Measurements from ENCODE around the gene TEX11.
"Not testable (repeated sequence)": the region's sequence is repeated elsewhere in the genome, so short reads cannot be mapped to it uniquely, and the experiment has no call there.

Gene TEX11

DNA sequence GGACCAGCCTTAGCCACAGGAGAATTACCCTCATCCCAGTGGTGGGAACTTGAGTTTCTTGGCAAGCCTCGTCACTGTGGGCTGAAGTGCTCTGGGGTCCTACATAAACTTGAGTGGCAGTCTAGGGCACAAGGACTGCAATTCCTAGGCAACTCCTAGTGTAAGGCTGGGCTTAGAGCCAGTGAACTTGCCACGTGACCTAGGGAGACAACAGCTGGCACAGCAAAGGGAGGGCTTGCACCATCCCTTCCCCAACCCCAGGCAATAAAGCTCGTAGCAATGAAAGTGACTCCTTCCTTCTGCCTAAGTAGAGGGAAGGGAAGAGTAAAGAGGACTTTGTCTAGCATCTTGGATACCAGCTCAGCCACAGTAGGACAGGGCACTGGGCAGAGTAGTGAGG, 81.8 kb downstream of the TEX11 start:
- Histone ChIP-seq H3K36me3 (replicated peaks) (no peaks in the 10 kb centered on the region), H3K27me3 (ENCODE audit: low read depth) (no peaks in the 10 kb centered on the region), H3K9me3 (no peaks in the 10 kb centered on the region), H3K4me1 (peaks cover 4% of the 10 kb centered on the region; the same call in 1 of the 2 replicates), H3K4me3 (no peak overlapping the region)
- in situ Hi-C loops (cut with MboI; ENCODE audit: low sequenced_read_pairs), result no loop called here
- DNase-seq (ENCODE audit: low spot score in 2 of 2), result no peak

DNA sequence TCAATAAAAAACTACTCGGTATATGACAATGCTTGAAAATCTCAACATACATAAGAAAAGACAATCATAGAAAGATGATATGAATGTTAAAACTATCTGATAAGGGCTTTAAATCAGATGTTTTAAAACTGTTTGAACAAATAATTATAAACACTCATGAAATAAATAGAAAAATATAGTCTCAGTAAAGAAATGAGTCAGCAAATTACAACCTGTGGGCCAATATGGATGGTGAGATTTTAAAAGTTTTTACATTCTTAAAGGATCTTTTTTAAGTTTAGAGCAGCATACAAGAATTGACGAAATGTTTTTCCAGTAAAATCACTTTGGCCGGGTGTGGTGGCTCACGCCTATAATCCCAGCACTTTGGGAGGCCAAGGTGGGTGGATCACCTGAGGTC, 83.1 kb downstream of the TEX11 start:
- Histone ChIP-seq H3K36me3 (replicated peaks) (no peaks in the 10 kb centered on the region), H3K4me1 (peaks cover 4% of the 10 kb centered on the region; the same call in 1 of the 2 replicates), H3K4me3 (no peak overlapping the region), H3K27me3 (ENCODE audit: low read depth) (no peaks in the 10 kb centered on the region), H3K9me3 (no peaks in the 10 kb centered on the region)
- DNase-seq (ENCODE audit: low spot score in 2 of 2), result no peak
- in situ Hi-C loops (cut with MboI; ENCODE audit: low sequenced_read_pairs), result no loop called here

DNA sequence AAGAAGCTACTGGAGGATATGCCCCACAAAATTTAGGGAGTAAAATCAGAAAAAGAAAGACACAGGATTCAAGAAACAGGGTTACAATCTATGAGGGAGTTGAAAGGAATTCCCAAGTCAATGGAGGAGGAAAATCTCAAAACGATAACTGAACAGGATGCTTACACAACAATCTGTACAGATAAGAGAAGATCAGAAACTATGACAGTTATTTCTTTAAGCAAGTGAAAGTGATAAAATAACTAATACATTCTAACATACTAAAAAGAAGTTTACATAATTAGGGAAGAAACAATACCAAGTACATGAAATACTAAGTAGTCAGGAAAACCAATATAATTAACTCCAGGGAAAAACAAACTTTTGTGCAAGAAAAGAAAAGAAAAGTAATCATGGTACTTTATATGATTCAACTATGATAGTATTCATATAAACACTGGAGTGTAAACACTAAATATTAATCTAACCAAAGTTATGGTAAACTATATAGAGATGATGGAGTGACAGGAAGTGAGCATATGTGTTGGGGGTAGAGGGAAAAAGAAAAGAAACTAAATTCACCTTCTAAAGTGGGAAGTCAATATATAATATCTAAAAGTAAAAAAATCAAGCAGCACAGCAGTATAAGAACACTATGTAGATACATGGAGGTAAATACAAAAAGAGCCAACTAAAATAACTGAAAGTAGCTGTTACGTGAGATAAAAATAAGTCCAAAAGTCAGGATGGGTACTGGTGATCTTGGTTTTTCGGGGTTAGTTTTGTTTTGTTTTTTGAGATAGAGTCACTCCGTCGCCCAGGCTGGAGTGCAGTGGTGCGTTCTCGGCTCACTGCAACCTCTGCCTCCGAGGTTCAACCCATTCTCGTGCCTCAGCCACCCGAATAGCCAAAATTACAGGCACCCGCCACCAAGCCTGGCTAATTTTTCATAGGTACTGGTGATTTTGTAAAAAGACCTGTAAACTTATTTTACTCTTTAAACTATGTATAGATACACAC, 99.3 kb downstream of the TEX11 start:
- no peaks in the 10 kb centered on the region for H3K9me3 ChIP-seq
- DNase-seq (ENCODE audit: low spot score in 2 of 2), result no peak
- no peaks in the 10 kb centered on the region; the same call in 1 of the 2 replicates for H3K27me3 ChIP-seq (ENCODE audit: low read depth)
- in situ Hi-C loops (cut with MboI; ENCODE audit: low sequenced_read_pairs), result no loop called here
- H3K4me3 ChIP-seq, result no peak overlapping the region
- H3K36me3 ChIP-seq (replicated peaks), result no peaks in the 10 kb centered on the region
- no peaks in the 10 kb centered on the region for H3K4me1 ChIP-seq

GRCh38 chrX:70806081-70806480, 102.4 kb downstream of the TEX11 start:
- no peak overlapping the region for H3K4me3 ChIP-seq
- no peaks in the 10 kb centered on the region for H3K27me3 ChIP-seq (ENCODE audit: low read depth)
- DNase-seq (ENCODE audit: low spot score in 2 of 2), result no peak
- in situ Hi-C loops (cut with MboI; ENCODE audit: low sequenced_read_pairs), result no loop called here
- peaks cover 1% of the 10 kb centered on the region; the same call in 1 of the 2 replicates for H3K4me1 ChIP-seq
- H3K9me3 ChIP-seq, result no peaks in the 10 kb centered on the region
- no peaks in the 10 kb centered on the region for H3K36me3 ChIP-seq (replicated peaks)

DNA sequence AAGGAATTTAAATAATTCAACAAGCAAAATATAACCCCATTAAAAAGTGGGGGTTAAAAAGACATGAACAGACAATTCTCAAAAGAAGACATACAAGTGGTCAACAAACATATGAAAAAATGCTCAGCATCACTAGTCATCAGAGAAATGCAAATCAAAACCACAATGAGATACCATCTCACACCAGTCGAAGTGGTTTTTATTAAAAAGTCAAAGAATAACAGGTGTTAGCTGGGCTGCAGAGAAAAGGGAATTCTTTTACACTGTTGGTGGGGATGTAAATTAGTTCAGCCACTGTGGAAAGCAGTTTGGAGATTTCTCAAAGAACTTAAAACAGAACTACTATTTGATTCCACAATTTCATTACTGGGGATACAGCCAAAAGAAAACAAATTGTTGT, 111.8 kb downstream of the TEX11 start:
- DNase-seq (ENCODE audit: low spot score in 2 of 2); H3K4me3 ChIP-seq; H3K9me3 ChIP-seq; H3K27me3 ChIP-seq (ENCODE audit: low read depth); in situ Hi-C loops (cut with MboI; ENCODE audit: low sequenced_read_pairs); H3K36me3 ChIP-seq (replicated peaks): not testable (repeated sequence)
- H3K4me1 ChIP-seq, result peaks cover 33% of the 10 kb centered on the region

DNA sequence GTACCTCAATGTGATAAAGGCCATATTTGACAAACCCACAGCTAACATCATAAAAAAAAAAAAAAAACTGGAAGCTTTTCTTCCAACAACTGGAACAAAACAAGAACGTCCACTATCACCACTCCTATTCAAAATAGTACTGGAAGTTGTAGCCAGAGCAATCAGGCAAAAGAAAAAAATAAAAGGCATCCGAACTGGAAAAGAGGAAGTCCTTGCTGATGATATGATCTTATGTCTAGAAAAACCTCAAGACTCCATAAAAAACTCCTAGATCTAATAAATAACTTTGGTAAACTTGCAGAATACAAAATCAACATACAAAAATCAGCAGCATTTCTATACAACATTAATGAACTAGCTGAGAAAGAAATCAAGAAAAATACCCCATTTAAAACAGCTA, 134.3 kb downstream of the TEX11 start:
- H3K27me3 ChIP-seq (ENCODE audit: low read depth), result no peaks in the 10 kb centered on the region
- DNase-seq (ENCODE audit: low spot score in 2 of 2), result no peak
- in situ Hi-C loops (cut with MboI; ENCODE audit: low sequenced_read_pairs), result loop anchor here (10.0 kb wide), 1 partner anchor 401 kb away; no protein-coding TSS in a partner anchor
- H3K4me1 ChIP-seq, result peaks cover 5% of the 10 kb centered on the region; the same call in 1 of the 2 replicates
- H3K9me3 ChIP-seq, result no peaks in the 10 kb centered on the region
- no peak overlapping the region for H3K4me3 ChIP-seq
- no peaks in the 10 kb centered on the region for H3K36me3 ChIP-seq (replicated peaks)

DNA sequence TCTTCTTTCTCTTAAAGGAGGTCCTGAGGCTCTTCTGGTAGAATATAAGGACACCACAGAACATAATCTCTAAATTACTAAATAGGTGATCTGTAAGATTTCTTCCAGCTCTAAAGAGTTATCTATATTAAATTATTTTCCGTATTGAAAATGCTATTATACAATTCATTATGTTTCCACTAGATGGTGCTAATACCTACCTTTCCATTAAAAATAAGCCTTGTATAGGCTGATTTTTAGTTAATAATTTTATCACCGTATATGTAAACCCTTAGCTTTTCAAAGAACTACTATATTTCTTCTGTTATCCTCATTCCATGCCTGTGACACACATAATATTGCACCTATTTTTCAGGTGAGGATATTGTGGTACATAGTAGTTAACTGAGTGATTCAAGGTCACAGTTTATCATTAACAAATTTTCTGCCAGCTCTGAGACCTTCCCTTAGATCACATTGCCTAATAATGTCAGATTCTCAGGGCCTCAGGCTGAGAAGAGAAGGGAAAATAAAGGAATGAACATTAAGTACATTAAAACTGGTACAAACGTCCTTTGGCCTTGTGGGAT, 138.8 kb downstream of the TEX11 start:
- Histone ChIP-seq H3K36me3 (replicated peaks) (no peaks in the 10 kb centered on the region), H3K4me1 (no peaks in the 10 kb centered on the region; the same call in 1 of the 2 replicates), H3K9me3 (no peaks in the 10 kb centered on the region), H3K27me3 (ENCODE audit: low read depth) (no peaks in the 10 kb centered on the region), H3K4me3 (no peak overlapping the region)
- in situ Hi-C loops (cut with MboI; ENCODE audit: low sequenced_read_pairs), result loop anchor here (10.0 kb wide), 2 partner anchors 185 to 405 kb away; no protein-coding TSS in a partner anchor
- DNase-seq (ENCODE audit: low spot score in 2 of 2), result peak in 1 of 2 experiments; percentile 33

DNA sequence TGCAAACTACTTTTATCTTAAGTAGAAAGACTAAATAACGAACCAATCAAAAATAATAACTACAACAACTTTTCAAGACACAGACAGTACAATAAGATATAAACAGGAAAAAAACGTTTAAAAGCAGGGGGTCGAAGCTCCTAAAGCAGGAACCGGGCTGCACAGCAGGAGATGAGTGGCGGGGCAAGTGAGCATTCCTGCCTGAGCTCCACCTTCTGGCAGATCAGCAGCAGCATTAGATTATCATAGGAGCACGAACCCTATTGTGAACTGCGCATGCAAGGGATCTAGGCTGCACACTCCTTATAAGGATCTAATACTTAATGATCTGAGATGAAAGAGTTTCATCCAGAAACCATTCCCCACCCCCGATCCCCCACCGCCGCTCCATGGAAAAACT, 146.2 kb downstream of the TEX11 start:
- peak; percentile 21 to 44 for DNase-seq (ENCODE audit: low spot score in 2 of 2)
- in situ Hi-C loops (cut with MboI; ENCODE audit: low sequenced_read_pairs), result loop anchor here (10.0 kb wide), 1 partner anchor 193 kb away; no protein-coding TSS in a partner anchor
- H3K36me3 ChIP-seq (replicated peaks), result no peaks in the 10 kb centered on the region
- peaks cover 3% of the 10 kb centered on the region; the same call in 1 of the 2 replicates for H3K4me1 ChIP-seq
- H3K4me3 ChIP-seq, result no peak overlapping the region
- no peaks in the 10 kb centered on the region for H3K9me3 ChIP-seq
- no peaks in the 10 kb centered on the region for H3K27me3 ChIP-seq (ENCODE audit: low read depth)

DNA sequence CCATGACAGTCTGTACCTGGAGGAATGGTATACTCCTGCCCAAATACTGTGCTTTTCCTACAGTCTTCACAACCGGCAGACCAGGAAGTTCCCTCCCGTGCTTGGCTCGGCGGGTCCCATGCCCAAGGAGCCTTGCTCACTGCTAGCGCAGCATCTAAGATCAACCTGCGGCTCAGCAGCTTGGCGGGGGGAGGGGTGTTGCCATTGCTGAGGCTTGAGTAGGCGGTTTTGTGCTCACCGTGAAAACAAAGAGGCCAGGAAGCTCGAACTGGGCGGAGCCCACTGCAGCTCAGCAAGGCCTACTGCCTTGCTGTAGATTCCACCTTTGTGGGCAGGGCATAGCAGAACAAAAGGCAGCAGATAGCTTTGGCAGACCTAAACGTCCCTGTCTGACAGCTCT, 152.7 kb downstream of the TEX11 start:
- Histone ChIP-seq H3K27me3 (ENCODE audit: low read depth) (no peaks in the 10 kb centered on the region), H3K4me3 (no peak overlapping the region), H3K9me3 (no peaks in the 10 kb centered on the region), H3K36me3 (replicated peaks) (no peaks in the 10 kb centered on the region), H3K4me1 (peaks cover 9% of the 10 kb centered on the region)
- DNase-seq (ENCODE audit: low spot score in 2 of 2), result peak; percentile 33 to 76
- in situ Hi-C loops (cut with MboI; ENCODE audit: low sequenced_read_pairs), result no loop called here

DNA sequence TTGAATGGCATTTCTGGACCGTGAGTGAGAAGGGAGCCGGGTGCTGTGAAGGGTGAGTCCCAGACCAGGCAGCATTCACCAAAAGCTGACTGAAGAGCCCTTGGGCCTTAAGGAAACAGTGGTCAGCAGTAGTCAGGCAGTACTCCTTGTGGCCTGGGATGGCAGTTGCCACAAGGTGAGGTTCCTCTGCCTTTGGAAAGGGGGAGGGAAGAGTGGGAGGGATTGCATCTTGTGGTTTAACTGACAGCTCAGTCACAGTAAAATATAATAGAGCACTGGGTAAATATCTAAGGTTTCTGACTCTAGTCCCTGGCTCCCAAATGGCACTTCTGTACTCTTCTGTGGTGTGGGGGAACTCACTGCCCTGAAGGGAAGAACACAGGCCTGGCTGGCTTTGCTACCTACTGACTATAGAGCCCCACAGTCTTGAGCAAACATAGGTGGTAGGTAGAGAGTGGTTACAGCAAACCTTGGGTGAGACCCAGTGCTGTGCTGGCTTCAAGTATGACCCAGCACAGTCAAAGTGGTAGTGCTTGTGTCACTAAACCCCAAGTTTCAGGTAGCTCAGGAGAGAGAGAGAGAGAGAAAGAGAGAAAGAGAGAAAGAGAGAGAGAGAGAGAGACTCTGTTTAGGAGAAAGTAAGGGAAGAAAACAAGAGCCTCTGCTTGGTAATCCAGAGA, 154.2 kb downstream of the TEX11 start:
- in situ Hi-C loops (cut with MboI; ENCODE audit: low sequenced_read_pairs), result no loop called here
- H3K27me3 ChIP-seq (ENCODE audit: low read depth), result no peaks in the 10 kb centered on the region

GRCh38 chrX:70733774-70734173, 174.7 kb downstream of the TEX11 start:
- peaks cover 13% of the 10 kb centered on the region for H3K27me3 ChIP-seq (ENCODE audit: low read depth)
- H3K4me3 ChIP-seq; H3K36me3 ChIP-seq (replicated peaks); H3K4me1 ChIP-seq; in situ Hi-C loops (cut with MboI; ENCODE audit: low sequenced_read_pairs); DNase-seq (ENCODE audit: low spot score in 2 of 2); H3K9me3 ChIP-seq: not testable (repeated sequence)

More for the DNA sequence above, 154.2 kb downstream of the TEX11 start:
- peaks cover 9% of the 10 kb centered on the region for H3K4me1 ChIP-seq
- no peaks in the 10 kb centered on the region for H3K36me3 ChIP-seq (replicated peaks)
- H3K4me3 ChIP-seq, result no peak overlapping the region
- no peak for DNase-seq (ENCODE audit: low spot score in 2 of 2)
- H3K9me3 ChIP-seq, result no peaks in the 10 kb centered on the region

GRCh38 chrX:70727961-70728360, 180.6 kb downstream of the TEX11 start:
- H3K36me3 ChIP-seq (replicated peaks); H3K4me1 ChIP-seq; H3K9me3 ChIP-seq; H3K27me3 ChIP-seq (ENCODE audit: low read depth); DNase-seq (ENCODE audit: low spot score in 2 of 2); H3K4me3 ChIP-seq; in situ Hi-C loops (cut with MboI; ENCODE audit: low sequenced_read_pairs): not testable (repeated sequence)

DNA sequence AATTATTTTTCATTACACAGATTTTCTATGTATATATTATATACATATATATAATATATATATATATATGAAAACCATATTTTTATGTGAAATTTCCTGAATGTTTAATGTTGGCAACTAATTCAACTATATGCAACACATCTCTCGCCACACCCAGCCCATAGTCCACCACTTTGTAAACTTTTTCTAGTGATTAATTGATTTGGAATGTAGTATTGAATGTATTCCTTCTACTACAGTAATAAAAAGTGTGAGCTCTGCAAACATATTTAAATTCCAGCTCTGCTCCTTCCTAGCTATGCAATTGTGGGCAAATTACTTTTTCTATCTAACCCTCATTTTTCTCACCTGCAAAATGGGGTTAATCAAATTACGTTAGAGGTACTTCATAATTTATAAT, 187.8 kb downstream of the TEX11 start:
- H3K27me3 ChIP-seq (ENCODE audit: low read depth), result peaks cover 8% of the 10 kb centered on the region
- no peak for DNase-seq (ENCODE audit: low spot score in 2 of 2)
- no peaks in the 10 kb centered on the region for H3K9me3 ChIP-seq
- no peak overlapping the region for H3K4me3 ChIP-seq
- in situ Hi-C loops (cut with MboI; ENCODE audit: low sequenced_read_pairs), result no loop called here
- H3K4me1 ChIP-seq, result no peaks in the 10 kb centered on the region
- no peaks in the 10 kb centered on the region for H3K36me3 ChIP-seq (replicated peaks)
